ENCODE data around the gene MPND.
A peak's percentile ranks its signal among the peaks of the same experiment; 100 is the strongest.

MPND gene

GRCh38 chr19:4401769-4402170 is 58.4 kb downstream of the MPND start:
- no peak for TF ChIP-seq CTCF (conservative IDR thresholded peaks at IDR 0.05; ENCODE audit: low read depth, low read length)
- peak overlapping the region; percentile 41 for H3K4me3 ChIP-seq (ENCODE audit: low read depth, low read length)
- DNase-seq (ENCODE audit: low read depth) = no peak

- DNase-seq (ENCODE audit: low read depth) = peak; percentile 100
- no peak for TF ChIP-seq CTCF (conservative IDR thresholded peaks at IDR 0.05; ENCODE audit: low read depth, low read length)
- peak within 1 kb of the TSS; percentile 78 for H3K4me3 ChIP-seq (ENCODE audit: low read depth, low read length)
These were observed 59.0 kb downstream of the MPND start, which contains the start of gene CHAF1A for GRCh38 chr19:4402171-4403004. TSS of gene CHAF1A (plus strand) at chr19:4402640. CDS start at chr19:4402763, 123 bp downstream.

- TF ChIP-seq CTCF (conservative IDR thresholded peaks at IDR 0.05; ENCODE audit: low read depth, low read length) = no peak
- no peak for DNase-seq (ENCODE audit: low read depth)
- H3K4me3 ChIP-seq (ENCODE audit: low read depth, low read length) = peak overlapping the region; percentile 78
These were observed 59.8 kb downstream of the MPND start for GRCh38 chr19:4403005-4403761.

GRCh38 chr19:4405977-4406376 is 62.6 kb downstream of the MPND start:
- H3K4me3 ChIP-seq (ENCODE audit: low read depth, low read length) = no peak overlapping the region

GRCh38 chr19:4406626-4407025 is 63.3 kb downstream of the MPND start:
- no peak overlapping the region for H3K4me3 ChIP-seq (ENCODE audit: low read depth, low read length)
- no peak for DNase-seq (ENCODE audit: low read depth)
- no peak for TF ChIP-seq CTCF (conservative IDR thresholded peaks at IDR 0.05; ENCODE audit: low read depth, low read length)

More at GRCh38 chr19:4405977-4406376, 62.6 kb downstream of the MPND start:
- no peak for TF ChIP-seq CTCF (conservative IDR thresholded peaks at IDR 0.05; ENCODE audit: low read depth, low read length)
- DNase-seq (ENCODE audit: low read depth) = no peak

- no peak for TF ChIP-seq CTCF (conservative IDR thresholded peaks at IDR 0.05; ENCODE audit: low read depth, low read length)
- H3K4me3 ChIP-seq (ENCODE audit: low read depth, low read length) = no peak overlapping the region
- no peak for DNase-seq (ENCODE audit: low read depth)
These were observed 66.0 kb downstream of the MPND start for GRCh38 chr19:4409123-4409933.

Measured in choroid plexus epithelial cell (primary cell).